Spinal cord (tissue), 10 donors: Measurements from ENCODE around the gene EXD2. TPM values are rescaled to one million over a fixed set of nuclear protein-coding genes. Genes with fewer than 3 reads are reported as not detected.
"Not testable (repeated sequence)": the region's sequence is repeated elsewhere in the genome, so short reads cannot be mapped to it uniquely, and the experiment has no call there.

ENCODE experiments used
- DNase-seq, 6 donors: peaks; one replicate each; pipeline versions ENCODE4 v3.0.0 to v3.0.0-alpha.2; 2013 to 2015; ENCODE audit warnings: low spot score in 6 of 6, low read depth in 4 of 6
- H3K27ac ChIP-seq: one replicate; pipeline ENCODE4 v1.5.1; 2013; ENCODE audit warnings: low read depth, low read length, control low read depth
- H3K27me3 ChIP-seq: one replicate; pipeline ENCODE4 v1.6.1; 2013; ENCODE audit warnings: low read length; ENCODE audit not compliant: control insufficient read depth, insufficient read depth
- H3K36me3 ChIP-seq: one replicate; pipeline ENCODE4 v1.6.1; 2013; ENCODE audit warnings: low read length; ENCODE audit not compliant: control insufficient read depth, insufficient read depth
- H3K4me1 ChIP-seq: one replicate; pipeline ENCODE4 v1.6.1; 2013; ENCODE audit warnings: low read length; ENCODE audit not compliant: control insufficient read depth, insufficient read depth
- H3K4me3 ChIP-seq: one replicate; pipeline ENCODE4 v1.5.1; 2013; ENCODE audit warnings: low read depth, low read length, control low read depth
- H3K9me3 ChIP-seq: one replicate; pipeline ENCODE4 v1.6.1; 2013; ENCODE audit warnings: low read length; ENCODE audit not compliant: control insufficient read depth, insufficient read depth
- WGBS: methylation state at CpG from one replicate; pipeline ENCODE4 v1.1.5; 2013; ENCODE audit warnings: missing lambda C conversion rate; ENCODE audit not compliant: insufficient coverage; 5-methylcytosine and 5-hydroxymethylcytosine counted together
- polyA plus RNA-seq, 2 donors: library from polyadenylated mRNA; unstranded; fragments of 120-200 nt; gene quantifications; one replicate each; pipeline ENCODE4 v1.2.1, GENCODE V29; 2013; ENCODE audit not compliant: insufficient read length in 2 of 2
- total RNA-seq, 2 donors: library from RNA; depleted of rRNA in 1 of 2; stranded (reverse); fragments of 120-200 nt in 1 of 2; fragments of >200 nt in 1 of 2; gene quantifications; one replicate each; pipeline versions ENCODE4 v1.2.3 to v1.2.4, GENCODE V29; 2013 to 2014
- donor health status: healthy.

EXD2 gene
- total and polyA plus RNA-seq, 4 donors = 32.2 to 44.5 (median 38.3) TPM

GRCh38 chr14:69182580-69182979 is 8.7 kb upstream of the EXD2 start:
- no CpG with 5 or more reads among the region's 1 CpG for WGBS
- not testable (repeated sequence) for H3K27me3 ChIP-seq, H3K27ac ChIP-seq, H3K4me1 ChIP-seq, H3K36me3 ChIP-seq, DNase-seq, H3K4me3 ChIP-seq, H3K9me3 ChIP-seq

- 93% methylated on average over 1 of the region's 4 CpGs for WGBS
- DNase-seq = no peak
- Histone ChIP-seq H3K9me3 (no peaks in the 10 kb centered on the region), H3K27ac (no peak overlapping the region), H3K27me3 (no peaks in the 10 kb centered on the region), H3K36me3 (no peaks in the 10 kb centered on the region), H3K4me3 (no peak overlapping the region), H3K4me1 (no peaks in the 10 kb centered on the region)
These were observed 7.6 kb upstream of the EXD2 start for GRCh38 chr14:69183735-69184134.

- H3K27ac ChIP-seq = no peak overlapping the region
- no peaks in the 10 kb centered on the region for H3K9me3 ChIP-seq
- no CpG with 5 or more reads among the region's 2 CpGs for WGBS
- H3K4me3 ChIP-seq = no peak overlapping the region
- no peaks in the 10 kb centered on the region for H3K4me1 ChIP-seq
- no peaks in the 10 kb centered on the region for H3K27me3 ChIP-seq
- H3K36me3 ChIP-seq = no peaks in the 10 kb centered on the region
- DNase-seq = peak in 1 of 6 donors; percentile 7
These were observed 1.1 kb upstream of the EXD2 start for GRCh38 chr14:69190191-69190590.

- Histone ChIP-seq H3K36me3 (no peaks in the 10 kb centered on the region), H3K27me3 (no peaks in the 10 kb centered on the region), H3K27ac (no peak overlapping the region), H3K4me1 (no peaks in the 10 kb centered on the region), H3K4me3 (no peak overlapping the region), H3K9me3 (no peaks in the 10 kb centered on the region)
- DNase-seq = no peak
- WGBS = no CpG with 5 or more reads among the region's 5 CpGs
These were observed 2.4 kb downstream of the EXD2 start for GRCh38 chr14:69193721-69194120.

- WGBS = 70% methylated on average over 2 of the region's 10 CpGs
These were observed 8.5 kb downstream of the EXD2 start for GRCh38 chr14:69199786-69200185.

GRCh38 chr14:69204753-69205152 is 13.5 kb downstream of the EXD2 start:
- H3K9me3 ChIP-seq = no peaks in the 10 kb centered on the region
- H3K4me1 ChIP-seq = no peaks in the 10 kb centered on the region
- H3K36me3 ChIP-seq = peaks cover 6% of the 10 kb centered on the region
- no peaks in the 10 kb centered on the region for H3K27me3 ChIP-seq
- DNase-seq = no peak
- H3K27ac ChIP-seq = no peak overlapping the region
- no peak overlapping the region for H3K4me3 ChIP-seq

More at GRCh38 chr14:69199786-69200185, 8.5 kb downstream of the EXD2 start:
- DNase-seq = no peak
- H3K36me3 ChIP-seq = peaks cover 2% of the 10 kb centered on the region
- no peaks in the 10 kb centered on the region for H3K9me3 ChIP-seq
- no peaks in the 10 kb centered on the region for H3K27me3 ChIP-seq
- H3K4me1 ChIP-seq = no peaks in the 10 kb centered on the region
- no peak overlapping the region for H3K4me3 ChIP-seq
- no peak overlapping the region for H3K27ac ChIP-seq

- no peaks in the 10 kb centered on the region for H3K9me3 ChIP-seq
- no peaks in the 10 kb centered on the region for H3K4me1 ChIP-seq
- H3K27ac ChIP-seq = no peak overlapping the region
- H3K4me3 ChIP-seq = no peak overlapping the region
- H3K27me3 ChIP-seq = no peaks in the 10 kb centered on the region
- WGBS = 100% methylated on average over 1 of the region's 7 CpGs
- H3K36me3 ChIP-seq = peaks cover 7% of the 10 kb centered on the region
- no peak for DNase-seq
These were observed 16.2 kb downstream of the EXD2 start for GRCh38 chr14:69207435-69208041.

- Histone ChIP-seq H3K27ac (no peak overlapping the region), H3K4me3 (no peak overlapping the region), H3K36me3 (peaks cover 16% of the 10 kb centered on the region), H3K27me3 (no peaks in the 10 kb centered on the region), H3K9me3 (no peaks in the 10 kb centered on the region), H3K4me1 (no peaks in the 10 kb centered on the region)
- 83% methylated on average over 4 of the region's 5 CpGs for WGBS
- DNase-seq = no peak
These were observed 17.4 kb downstream of the EXD2 start for GRCh38 chr14:69208666-69209065.

- peak in 1 of 6 donors; percentile 4 for DNase-seq
- H3K4me1 ChIP-seq = no peaks in the 10 kb centered on the region
- H3K4me3 ChIP-seq = no peak overlapping the region
- H3K9me3 ChIP-seq = no peaks in the 10 kb centered on the region
- peaks cover 15% of the 10 kb centered on the region for H3K36me3 ChIP-seq
- H3K27ac ChIP-seq = no peak overlapping the region
- 13% methylated on average over 1 of the region's 2 CpGs for WGBS
- H3K27me3 ChIP-seq = no peaks in the 10 kb centered on the region
These were observed 23.1 kb downstream of the EXD2 start for GRCh38 chr14:69214393-69214792.

GRCh38 chr14:69217663-69218062 is 26.4 kb downstream of the EXD2 start:
- not testable (repeated sequence) for H3K9me3 ChIP-seq, H3K4me1 ChIP-seq, H3K27ac ChIP-seq, H3K27me3 ChIP-seq, DNase-seq, H3K4me3 ChIP-seq
- H3K36me3 ChIP-seq = peaks cover 11% of the 10 kb centered on the region
- WGBS = no CpG with 5 or more reads among the region's 3 CpGs
